ENCODE measurements around the gene ELAVL2. TPM values are rescaled to one million over a fixed set of nuclear protein-coding genes. Genes with fewer than 3 reads are reported as not detected.

Gene ELAVL2
- total and polyA plus RNA-seq, 7 experiments from 2014 or later, result not detected

DNA sequence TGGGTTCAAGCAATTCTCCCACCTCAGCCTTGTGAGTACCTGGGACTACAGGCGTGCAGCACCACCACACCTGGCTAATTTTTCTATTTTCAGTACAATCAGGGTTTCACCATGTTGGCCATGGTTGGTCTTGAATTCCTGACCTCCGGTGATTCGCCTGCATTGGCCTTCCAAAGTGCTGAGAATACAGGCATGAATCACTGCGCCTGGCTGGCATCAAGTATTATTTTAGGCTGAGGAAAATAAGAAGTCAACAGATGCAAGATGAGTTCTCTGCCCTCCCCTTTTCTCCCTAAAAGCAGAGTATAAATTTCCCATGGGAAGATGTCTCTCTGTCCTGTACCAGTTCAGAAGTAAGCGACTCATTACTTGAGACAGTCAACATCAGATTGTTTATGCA is 71.5 kb downstream of the ELAVL2 start:
- Mint-ChIP-seq H3K4me1 (no peaks in the 10 kb centered on the region), H3K27ac (no peak overlapping the region), H3K27me3 (no peaks in the 10 kb centered on the region), H3K9me3 (peaks cover 0 to 16% (median 3%) of the 10 kb centered on the region in 11 donors), H3K36me3 (no peaks in the 10 kb centered on the region), H3K4me3 (no peak overlapping the region)
- intact Hi-C loops (cut with micrococcal nuclease), result no loop called here
- Histone ChIP-seq H3K27ac (ENCODE audit: low read depth, low read length) (no peak overlapping the region), H3K9me3 (ENCODE audit: control insufficient read depth in 2 of 3, low read length in 3 of 3) (no peaks in the 10 kb centered on the region), H3K27me3 (ENCODE audit: control insufficient read depth in 2 of 2, insufficient read depth in 2 of 2, low read length in 2 of 2) (no peaks in the 10 kb centered on the region), H3K4me1 (ENCODE audit: control insufficient read depth in 2 of 2, insufficient read depth in 2 of 2, low read length in 2 of 2) (no peaks in the 10 kb centered on the region), H3K36me3 (ENCODE audit: control insufficient read depth in 2 of 3, insufficient read depth in 3 of 3, low read length in 3 of 3) (no peaks in the 10 kb centered on the region), H3K4me3 (ENCODE audit: low read length) (no peak overlapping the region)
- ATAC-seq (no peak), DNase-seq (no peak)
- ChIA-PET POLR2A (no interaction called here), CTCF (no interaction called here)

- ChIA-PET CTCF (no interaction called here), POLR2A (no interaction called here)
- H3K4me1 ChIP-seq (ENCODE audit: control insufficient read depth in 2 of 2, insufficient read depth in 2 of 2, low read length in 2 of 2), result no peaks in the 10 kb centered on the region
- Mint-ChIP-seq H3K36me3 (no peaks in the 10 kb centered on the region), H3K9me3 (peaks cover 0 to 20% (median 11%) of the 10 kb centered on the region in 11 donors), H3K4me1 (no peaks in the 10 kb centered on the region), H3K27me3 (no peaks in the 10 kb centered on the region), H3K27ac (no peak overlapping the region), H3K4me3 (no peak overlapping the region)
- H3K4me3 ChIP-seq (ENCODE audit: low read length), result no peak overlapping the region
- H3K27ac ChIP-seq (ENCODE audit: low read depth, low read length), result no peak overlapping the region
- no peaks in the 10 kb centered on the region for H3K9me3 ChIP-seq (ENCODE audit: control insufficient read depth in 2 of 3, low read length in 3 of 3)
- intact Hi-C loops (cut with micrococcal nuclease), result no loop called here
- DNase-seq (no peak), ATAC-seq (no peak)
- H3K36me3 ChIP-seq (ENCODE audit: control insufficient read depth in 2 of 3, insufficient read depth in 3 of 3, low read length in 3 of 3), result no peaks in the 10 kb centered on the region
- H3K27me3 ChIP-seq (ENCODE audit: control insufficient read depth in 2 of 2, insufficient read depth in 2 of 2, low read length in 2 of 2), result no peaks in the 10 kb centered on the region
These were observed 73.2 kb downstream of the ELAVL2 start for GRCh38 chr9:23752859-23753258.

DNA sequence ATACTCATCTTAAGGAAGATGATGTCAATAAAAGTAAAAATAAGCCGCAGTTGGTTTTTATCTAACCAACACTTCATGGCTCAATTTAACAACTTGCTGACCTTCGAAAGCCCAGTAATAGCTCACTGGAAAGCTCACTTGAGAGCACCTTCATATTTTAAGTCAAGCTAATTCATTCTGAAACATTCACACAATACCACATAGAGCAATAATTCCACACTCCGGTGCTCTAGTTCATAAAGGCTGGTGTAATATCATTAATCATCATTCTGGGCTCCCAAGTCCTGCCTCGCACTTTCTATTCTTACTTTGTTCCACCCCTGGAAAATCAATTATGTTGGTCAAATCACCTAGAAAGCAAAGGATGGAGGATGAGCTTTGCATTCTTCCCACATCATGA is 74.4 kb downstream of the ELAVL2 start:
- intact Hi-C loops (cut with micrococcal nuclease), result no loop called here
- no peak for DNase-seq
- H3K4me1 Mint-ChIP-seq, result no peaks in the 10 kb centered on the region
- no peaks in the 10 kb centered on the region for H3K36me3 Mint-ChIP-seq
- no peaks in the 10 kb centered on the region for H3K9me3 ChIP-seq (ENCODE audit: control insufficient read depth in 2 of 3, low read length in 3 of 3)
- H3K4me1 ChIP-seq (ENCODE audit: control insufficient read depth in 2 of 2, insufficient read depth in 2 of 2, low read length in 2 of 2), result no peaks in the 10 kb centered on the region
- H3K9me3 Mint-ChIP-seq, result peaks cover 0 to 20% (median 10%) of the 10 kb centered on the region in 11 donors
- H3K27ac ChIP-seq (ENCODE audit: low read depth, low read length), result no peak overlapping the region
- H3K36me3 ChIP-seq (ENCODE audit: control insufficient read depth in 2 of 3, insufficient read depth in 3 of 3, low read length in 3 of 3), result no peaks in the 10 kb centered on the region
- no peaks in the 10 kb centered on the region for H3K27me3 Mint-ChIP-seq
- H3K4me3 ChIP-seq (ENCODE audit: low read length), result no peak overlapping the region
- H3K27ac Mint-ChIP-seq, result no peak overlapping the region
- no peaks in the 10 kb centered on the region for H3K27me3 ChIP-seq (ENCODE audit: control insufficient read depth in 2 of 2, insufficient read depth in 2 of 2, low read length in 2 of 2)
- ChIA-PET POLR2A (no interaction called here), CTCF (no interaction called here)
- H3K4me3 Mint-ChIP-seq, result no peak overlapping the region
- no peak for ATAC-seq

GRCh38 chr9:23750808-23751207 is 75.2 kb downstream of the ELAVL2 start:
- H3K36me3 Mint-ChIP-seq, result no peaks in the 10 kb centered on the region
- H3K27me3 Mint-ChIP-seq, result no peaks in the 10 kb centered on the region
- DNase-seq (no peak), ATAC-seq (no peak)
- H3K27me3 ChIP-seq (ENCODE audit: control insufficient read depth in 2 of 2, insufficient read depth in 2 of 2, low read length in 2 of 2), result no peaks in the 10 kb centered on the region
- CTCF ChIA-PET, result interaction anchor here (0.7 kb wide), 1 partner anchor 8 kb away, joined by 4 read pairs; no protein-coding TSS in a partner anchor
- H3K27ac ChIP-seq (ENCODE audit: low read depth, low read length), result no peak overlapping the region
- no peaks in the 10 kb centered on the region for H3K9me3 ChIP-seq (ENCODE audit: control insufficient read depth in 2 of 3, low read length in 3 of 3)
- no peaks in the 10 kb centered on the region for H3K4me1 ChIP-seq (ENCODE audit: control insufficient read depth in 2 of 2, insufficient read depth in 2 of 2, low read length in 2 of 2)
- peaks cover 0 to 24% (median 11%) of the 10 kb centered on the region in 11 donors for H3K9me3 Mint-ChIP-seq
- H3K27ac Mint-ChIP-seq, result no peak overlapping the region
- H3K4me3 ChIP-seq (ENCODE audit: low read length), result no peak overlapping the region
- POLR2A ChIA-PET, result no interaction called here
- intact Hi-C loops (cut with micrococcal nuclease), result no loop called here
- H3K36me3 ChIP-seq (ENCODE audit: control insufficient read depth in 2 of 3, insufficient read depth in 3 of 3, low read length in 3 of 3), result no peaks in the 10 kb centered on the region
- H3K4me3 Mint-ChIP-seq, result no peak overlapping the region
- H3K4me1 Mint-ChIP-seq, result no peaks in the 10 kb centered on the region

DNA sequence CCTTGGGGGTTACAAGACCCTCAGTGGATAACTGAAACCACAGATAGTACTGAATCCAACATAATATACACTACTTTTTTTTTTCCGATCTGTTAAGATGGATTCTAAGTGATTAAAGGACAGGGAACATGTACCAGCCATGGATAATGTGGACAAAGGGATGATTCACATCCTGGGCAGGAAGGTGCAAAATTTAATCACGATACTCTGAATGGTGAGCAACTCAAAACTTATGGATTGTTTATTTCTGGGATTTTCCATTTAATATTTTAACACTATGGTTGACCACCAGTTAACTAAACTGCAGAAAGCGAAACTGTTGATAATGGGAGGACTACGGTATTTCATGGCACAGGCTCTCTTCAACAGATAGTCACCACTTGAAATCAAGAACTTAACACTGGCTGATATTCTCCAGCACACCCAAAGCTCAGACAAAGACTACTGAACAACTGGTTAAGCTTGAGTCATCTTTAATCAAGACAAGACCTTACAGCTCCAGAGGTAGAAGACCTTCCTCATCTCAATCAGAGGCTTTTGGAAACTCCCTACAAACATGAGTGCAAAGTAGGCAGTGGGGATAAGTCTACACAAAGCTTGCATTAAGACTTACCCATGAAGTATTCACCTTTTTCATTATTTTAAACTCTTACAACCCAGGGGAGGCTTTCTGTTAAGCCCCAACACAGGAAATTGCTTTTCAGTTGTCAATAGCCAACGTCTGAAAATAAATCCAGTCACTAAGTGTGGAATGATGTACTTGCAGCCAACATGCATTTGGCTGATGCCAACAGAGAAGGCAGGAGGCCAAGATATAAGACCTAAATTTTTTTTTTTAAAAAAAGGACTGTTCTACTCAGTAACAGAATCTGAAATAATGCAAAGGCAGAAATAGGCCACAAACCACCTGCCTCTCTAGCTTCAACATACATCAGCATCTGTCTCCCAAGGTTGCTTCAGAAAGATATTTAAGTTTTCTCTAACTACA is 78.7 kb downstream of the ELAVL2 start:
- no peaks in the 10 kb centered on the region for H3K36me3 ChIP-seq (ENCODE audit: control insufficient read depth in 2 of 3, insufficient read depth in 3 of 3, low read length in 3 of 3)
- no peak overlapping the region for H3K27ac ChIP-seq (ENCODE audit: low read depth, low read length)
- ATAC-seq, result no peak
- Mint-ChIP-seq H3K4me3 (no peak overlapping the region), H3K36me3 (no peaks in the 10 kb centered on the region), H3K27ac (no peak overlapping the region), H3K9me3 (peaks cover 0 to 25% (median 11%) of the 10 kb centered on the region in 11 donors), H3K4me1 (no peaks in the 10 kb centered on the region), H3K27me3 (no peaks in the 10 kb centered on the region)
- CTCF ChIA-PET, result no interaction called here
- no peak overlapping the region for H3K4me3 ChIP-seq (ENCODE audit: low read length)
- no peaks in the 10 kb centered on the region for H3K27me3 ChIP-seq (ENCODE audit: control insufficient read depth in 2 of 2, insufficient read depth in 2 of 2, low read length in 2 of 2)
- no peak for DNase-seq
- POLR2A ChIA-PET, result no interaction called here
- no peaks in the 10 kb centered on the region for H3K9me3 ChIP-seq (ENCODE audit: control insufficient read depth in 2 of 3, low read length in 3 of 3)
- intact Hi-C loops (cut with micrococcal nuclease), result no loop called here
- no peaks in the 10 kb centered on the region for H3K4me1 ChIP-seq (ENCODE audit: control insufficient read depth in 2 of 2, insufficient read depth in 2 of 2, low read length in 2 of 2)

- Mint-ChIP-seq H3K4me1 (no peaks in the 10 kb centered on the region), H3K9me3 (peaks cover 0 to 27% (median 8%) of the 10 kb centered on the region in 11 donors), H3K27me3 (no peaks in the 10 kb centered on the region), H3K36me3 (no peaks in the 10 kb centered on the region), H3K27ac (no peak overlapping the region), H3K4me3 (no peak overlapping the region)
- intact Hi-C loops (cut with micrococcal nuclease), result no loop called here
- Histone ChIP-seq H3K36me3 (ENCODE audit: control insufficient read depth in 2 of 3, insufficient read depth in 3 of 3, low read length in 3 of 3) (no peaks in the 10 kb centered on the region), H3K9me3 (ENCODE audit: control insufficient read depth in 2 of 3, low read length in 3 of 3) (no peaks in the 10 kb centered on the region), H3K27me3 (ENCODE audit: control insufficient read depth in 2 of 2, insufficient read depth in 2 of 2, low read length in 2 of 2) (no peaks in the 10 kb centered on the region), H3K4me1 (ENCODE audit: control insufficient read depth in 2 of 2, insufficient read depth in 2 of 2, low read length in 2 of 2) (no peaks in the 10 kb centered on the region), H3K4me3 (ENCODE audit: low read length) (no peak overlapping the region), H3K27ac (ENCODE audit: low read depth, low read length) (no peak overlapping the region)
- DNase-seq, result no peak
- ATAC-seq, result no peak
- ChIA-PET POLR2A (no interaction called here), CTCF (interaction anchor here (0.6 kb wide), 1 partner anchor 552 kb away, joined by 3 read pairs; no protein-coding TSS in a partner anchor)
These were observed 79.7 kb downstream of the ELAVL2 start for GRCh38 chr9:23746317-23746716.

DNA sequence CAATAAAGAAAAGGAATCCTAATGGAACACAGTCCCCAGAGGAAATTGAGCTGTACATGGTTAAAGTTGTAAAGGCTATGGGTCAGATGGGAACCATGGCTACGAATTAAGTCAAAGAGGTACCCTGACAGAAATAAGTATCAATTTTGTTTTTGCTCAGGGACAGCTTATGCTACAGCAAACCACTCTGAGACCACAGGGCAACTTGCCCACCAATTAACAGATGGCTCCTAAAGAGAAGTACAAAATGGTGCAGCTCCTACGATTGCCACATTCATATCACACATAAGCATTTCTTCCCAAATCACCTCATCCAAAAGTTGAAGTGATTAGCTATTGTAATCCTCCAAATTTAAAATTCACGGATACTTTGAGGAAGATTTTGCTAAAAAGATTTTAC is 83.0 kb downstream of the ELAVL2 start:
- DNase-seq (no peak), ATAC-seq (no peak)
- CTCF ChIA-PET, result interaction anchor here (0.6 kb wide), 1 partner anchor 8 kb away, joined by 4 read pairs; no protein-coding TSS in a partner anchor
- no peaks in the 10 kb centered on the region for H3K27me3 ChIP-seq (ENCODE audit: control insufficient read depth in 2 of 2, insufficient read depth in 2 of 2, low read length in 2 of 2)
- H3K4me1 ChIP-seq (ENCODE audit: control insufficient read depth in 2 of 2, insufficient read depth in 2 of 2, low read length in 2 of 2), result no peaks in the 10 kb centered on the region
- H3K9me3 ChIP-seq (ENCODE audit: control insufficient read depth in 2 of 3, low read length in 3 of 3), result no peaks in the 10 kb centered on the region
- peaks cover 0 to under 1% (median 0%) of the 10 kb centered on the region in 5 donors for H3K36me3 Mint-ChIP-seq
- H3K4me3 ChIP-seq (ENCODE audit: low read length), result no peak overlapping the region
- peaks cover 0 to 24% (median 10%) of the 10 kb centered on the region in 11 donors for H3K9me3 Mint-ChIP-seq
- H3K27ac ChIP-seq (ENCODE audit: low read depth, low read length), result no peak overlapping the region
- intact Hi-C loops (cut with micrococcal nuclease), result no loop called here
- POLR2A ChIA-PET, result no interaction called here
- no peaks in the 10 kb centered on the region for H3K4me1 Mint-ChIP-seq
- no peak overlapping the region for H3K27ac Mint-ChIP-seq
- no peak overlapping the region for H3K4me3 Mint-ChIP-seq
- H3K36me3 ChIP-seq (ENCODE audit: control insufficient read depth in 2 of 3, insufficient read depth in 3 of 3, low read length in 3 of 3), result no peaks in the 10 kb centered on the region
- no peaks in the 10 kb centered on the region for H3K27me3 Mint-ChIP-seq

All from naive thymus-derived CD4-positive, alpha-beta T cell (primary cell).